Stimulated activated CD8-positive, alpha-beta memory T cell treated with anti-CD3 and anti-CD28 coated beads, Interleukin-2, amount 100 ng/mL, for 48 hours (primary cell): ENCODE results near the gene STAU1.
"Not testable (repeated sequence)": the region's sequence is repeated elsewhere in the genome, so short reads cannot be mapped to it uniquely, and the experiment has no call there.

Source experiments
- DNase-seq, 2 donors: peaks; one replicate each; pipeline ENCODE4 v3.0.0-alpha.2; 2020; ENCODE audit warnings: low read depth in 2 of 2

Gene STAU1

GRCh38 chr20:49122920-49123319 is 65.2 kb downstream of the STAU1 start:
- no peak for DNase-seq

- DNase-seq = no peak
Observed at GRCh38 chr20:49119988-49120387, 68.1 kb downstream of the STAU1 start.

- DNase-seq = no peak
Observed at GRCh38 chr20:49118307-49118706, 69.8 kb downstream of the STAU1 start.

GRCh38 chr20:49115564-49115963 is 72.6 kb downstream of the STAU1 start:
- DNase-seq = no peak

- no peak for DNase-seq
Observed at GRCh38 chr20:49112596-49113274, 75.4 kb downstream of the STAU1 start.

GRCh38 chr20:49110767-49111694 is 77.1 kb downstream of the STAU1 start:
- no peak for DNase-seq

- no peak for DNase-seq
Observed at GRCh38 chr20:49106328-49106727, 81.8 kb downstream of the STAU1 start.

GRCh38 chr20:49104979-49105547 is 83.1 kb downstream of the STAU1 start:
- DNase-seq = not testable (repeated sequence)

- DNase-seq = no peak
Observed at GRCh38 chr20:49104365-49104648, 83.8 kb downstream of the STAU1 start.

- DNase-seq = no peak
Observed at GRCh38 chr20:49103647-49104364, 84.3 kb downstream of the STAU1 start.

- DNase-seq = no peak
Observed at GRCh38 chr20:49103019-49103418, 85.1 kb downstream of the STAU1 start.

GRCh38 chr20:49100972-49101371 is 87.2 kb downstream of the STAU1 start:
- DNase-seq = no peak

GRCh38 chr20:49100292-49100691 is 87.8 kb downstream of the STAU1 start:
- not testable (repeated sequence) for DNase-seq

GRCh38 chr20:49099011-49099410 is 89.1 kb downstream of the STAU1 start:
- DNase-seq = no peak

GRCh38 chr20:49098136-49098535 is 90.0 kb downstream of the STAU1 start:
- no peak for DNase-seq

GRCh38 chr20:49097159-49097558 is 91.0 kb downstream of the STAU1 start:
- no peak for DNase-seq

GRCh38 chr20:49096203-49096730 is 91.9 kb downstream of the STAU1 start:
- DNase-seq = no peak

- no peak for DNase-seq
Observed at GRCh38 chr20:49091762-49092161, 96.4 kb downstream of the STAU1 start.

GRCh38 chr20:49091104-49091503 is 97.0 kb downstream of the STAU1 start:
- DNase-seq = no peak

GRCh38 chr20:49082295-49082694 is 105.8 kb downstream of the STAU1 start:
- not testable (repeated sequence) for DNase-seq

- no peak for DNase-seq
Observed at GRCh38 chr20:49078310-49078709, 109.8 kb downstream of the STAU1 start.

- no peak for DNase-seq
Observed at GRCh38 chr20:49074521-49074920, 113.6 kb downstream of the STAU1 start.
